ENCODE results near the gene MIER1.

- TF ChIP-seq POLR2A (IDR thresholded peaks at IDR 0.05) (no peak), CTCF (IDR thresholded peaks at IDR 0.05 in 4 of 5, conservative IDR thresholded peaks at IDR 0.05 in 1 of 5) (no peak)
Observed at GRCh38 chr1:66925944-66926343, 1.2 kb downstream of the MIER1 start.
